Peyer's patch (tissue), 4 donors: Measurements from ENCODE around the gene PEX16. TPM values are rescaled to one million over a fixed set of nuclear protein-coding genes. Genes with fewer than 3 reads are reported as not detected.

Experiments
- DNase-seq, 3 donors: peaks; one replicate each; pipeline ENCODE4 v3.0.0-alpha.2; 2017 to 2019
- H3K27ac ChIP-seq, 4 donors: fragments of 200-600 bp; sonication (generic); one replicate each; pipeline ENCODE4 v1.5.1; 2016 to 2019
- H3K27me3 ChIP-seq, 2 donors: fragments of 200-600 bp; sonication (generic); one replicate each; pipeline ENCODE4 v1.5.1; 2019
- H3K36me3 ChIP-seq, 3 donors: fragments of 200-600 bp; sonication (generic); one replicate each; pipeline ENCODE4 v1.5.1; 2016 to 2019
- H3K4me1 ChIP-seq, 4 donors: fragments of 200-600 bp; sonication (generic); one replicate each; pipeline ENCODE4 v1.5.1; 2016 to 2019
- H3K4me3 ChIP-seq, 4 donors: fragments of 200-600 bp; sonication (generic); 1 replicate in 3 of 4; 2 replicates in 1 of 4; pipeline ENCODE4 v1.5.1; 2016 to 2019; ENCODE audit warnings: mild to moderate bottlenecking in 1 of 4
- H3K9me3 ChIP-seq, 4 donors: fragments of 200-600 bp; sonication (generic); one replicate each; pipeline ENCODE4 v1.5.1; 2016 to 2019; ENCODE audit warnings: mild to moderate bottlenecking in 1 of 4
- POLR2A ChIP-seq, 2 donors: fragments of 450-650 bp; IDR thresholded peaks; one replicate each; pipeline ENCODE4 v1.5.1; 2017; ENCODE audit warnings: antibody characterized with exemption in 2 of 2, mild to moderate bottlenecking in 2 of 2, moderate library complexity in 2 of 2
- total RNA-seq, 4 donors: library from RNA; depleted of rRNA; stranded (reverse); fragments of >200 nt; gene quantifications; one replicate each; pipeline ENCODE4 v1.1.0, GENCODE V29; 2016
- TF ChIP-seq, protein P1 (sequence below), 6 experiments: fragments of 450-650 bp in 4 of 6; fragments of 200-600 bp in 2 of 6; sonication (generic) in 1 of 6; IDR thresholded peaks; one replicate each; pipeline ENCODE4 v1.5.1; 2017 to 2019; ENCODE audit warnings: antibody characterized with exemption in 6 of 6, mild to moderate bottlenecking in 3 of 6, moderate library complexity in 1 of 6

The PEX16 gene
- total RNA-seq, 4 donors from 2014 or later, result 46.2 to 66.8 (median 63.0) TPM

DNA sequence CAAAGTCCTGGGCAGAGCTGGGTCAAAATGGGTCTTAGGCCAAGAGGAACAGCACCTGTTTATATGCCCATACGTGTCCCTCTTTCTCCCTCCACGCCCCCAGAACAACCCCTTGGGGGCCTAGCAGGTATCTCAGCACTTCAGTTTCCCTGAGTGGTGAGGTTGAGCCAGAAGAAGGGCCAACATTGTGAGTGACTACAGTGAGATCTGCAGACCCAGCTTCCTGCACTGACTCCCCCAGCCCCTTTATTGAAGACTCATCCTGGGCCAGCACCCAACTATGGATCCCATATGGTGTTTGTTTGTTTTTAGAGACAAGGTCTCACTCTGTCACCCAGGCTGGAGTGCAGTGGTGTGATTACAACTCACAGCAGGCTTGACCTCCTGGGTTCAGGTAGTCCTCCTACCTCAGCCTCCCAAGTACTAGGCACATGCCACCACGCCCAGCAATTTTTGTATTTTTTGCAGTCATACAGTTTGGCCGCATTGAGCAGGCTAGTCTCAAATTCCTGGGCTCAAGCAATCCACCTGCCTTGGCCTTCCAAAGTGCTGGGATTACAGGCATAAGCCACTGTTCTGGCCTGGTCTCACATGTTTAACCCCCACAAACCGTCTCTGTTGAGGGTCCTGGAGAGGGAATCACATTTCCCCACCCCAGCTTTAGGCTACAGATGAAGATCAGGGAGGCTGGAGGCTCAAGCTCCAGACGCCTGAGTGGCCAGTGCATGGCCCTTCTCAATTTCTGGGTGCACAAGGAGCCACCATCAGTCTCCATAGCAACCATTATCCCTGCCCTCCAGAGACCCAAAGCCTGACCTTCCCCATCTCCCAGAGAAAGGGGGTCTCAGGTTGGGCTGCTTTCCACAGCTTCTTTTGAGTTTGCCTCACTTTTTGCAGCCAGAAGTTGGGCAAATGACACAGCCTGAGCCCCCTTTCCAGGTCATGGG, 3.1 kb upstream of the PEX16 start:
- Histone ChIP-seq H3K27ac (no peak overlapping the region), H3K9me3 (no peaks in the 10 kb centered on the region), H3K36me3 (peaks cover 0 to 4% (median 0%) of the 10 kb centered on the region in 3 donors), H3K27me3 (peaks cover 0 to 18% of the 10 kb centered on the region in 2 donors), H3K4me1 (peaks cover 3 to 32% (median 14%) of the 10 kb centered on the region in 4 donors), H3K4me3 (no peak overlapping the region)
- TF ChIP-seq, protein P1, sequence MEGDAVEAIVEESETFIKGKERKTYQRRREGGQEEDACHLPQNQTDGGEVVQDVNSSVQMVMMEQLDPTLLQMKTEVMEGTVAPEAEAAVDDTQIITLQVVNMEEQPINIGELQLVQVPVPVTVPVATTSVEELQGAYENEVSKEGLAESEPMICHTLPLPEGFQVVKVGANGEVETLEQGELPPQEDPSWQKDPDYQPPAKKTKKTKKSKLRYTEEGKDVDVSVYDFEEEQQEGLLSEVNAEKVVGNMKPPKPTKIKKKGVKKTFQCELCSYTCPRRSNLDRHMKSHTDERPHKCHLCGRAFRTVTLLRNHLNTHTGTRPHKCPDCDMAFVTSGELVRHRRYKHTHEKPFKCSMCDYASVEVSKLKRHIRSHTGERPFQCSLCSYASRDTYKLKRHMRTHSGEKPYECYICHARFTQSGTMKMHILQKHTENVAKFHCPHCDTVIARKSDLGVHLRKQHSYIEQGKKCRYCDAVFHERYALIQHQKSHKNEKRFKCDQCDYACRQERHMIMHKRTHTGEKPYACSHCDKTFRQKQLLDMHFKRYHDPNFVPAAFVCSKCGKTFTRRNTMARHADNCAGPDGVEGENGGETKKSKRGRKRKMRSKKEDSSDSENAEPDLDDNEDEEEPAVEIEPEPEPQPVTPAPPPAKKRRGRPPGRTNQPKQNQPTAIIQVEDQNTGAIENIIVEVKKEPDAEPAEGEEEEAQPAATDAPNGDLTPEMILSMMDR (IDR thresholded peaks at IDR 0.05), result no peak
- TF ChIP-seq POLR2A (IDR thresholded peaks at IDR 0.05), result no peak
- DNase-seq, result no peak

- Histone ChIP-seq H3K36me3 (peaks cover 0 to 12% (median 0%) of the 10 kb centered on the region in 3 donors), H3K27me3 (peaks cover 0 to 18% of the 10 kb centered on the region in 2 donors), H3K4me1 (peaks cover 3 to 32% (median 14%) of the 10 kb centered on the region in 4 donors), H3K9me3 (no peaks in the 10 kb centered on the region), H3K27ac (peak overlapping the region in 1 of 4 donors; percentile 89), H3K4me3 (no peak overlapping the region)
- TF ChIP-seq, protein P1 (IDR thresholded peaks at IDR 0.05), result no peak
- TF ChIP-seq POLR2A (IDR thresholded peaks at IDR 0.05), result no peak
- no peak for DNase-seq
Observed at GRCh38 chr11:45919806-45920530, 2.3 kb upstream of the PEX16 start.

DNA sequence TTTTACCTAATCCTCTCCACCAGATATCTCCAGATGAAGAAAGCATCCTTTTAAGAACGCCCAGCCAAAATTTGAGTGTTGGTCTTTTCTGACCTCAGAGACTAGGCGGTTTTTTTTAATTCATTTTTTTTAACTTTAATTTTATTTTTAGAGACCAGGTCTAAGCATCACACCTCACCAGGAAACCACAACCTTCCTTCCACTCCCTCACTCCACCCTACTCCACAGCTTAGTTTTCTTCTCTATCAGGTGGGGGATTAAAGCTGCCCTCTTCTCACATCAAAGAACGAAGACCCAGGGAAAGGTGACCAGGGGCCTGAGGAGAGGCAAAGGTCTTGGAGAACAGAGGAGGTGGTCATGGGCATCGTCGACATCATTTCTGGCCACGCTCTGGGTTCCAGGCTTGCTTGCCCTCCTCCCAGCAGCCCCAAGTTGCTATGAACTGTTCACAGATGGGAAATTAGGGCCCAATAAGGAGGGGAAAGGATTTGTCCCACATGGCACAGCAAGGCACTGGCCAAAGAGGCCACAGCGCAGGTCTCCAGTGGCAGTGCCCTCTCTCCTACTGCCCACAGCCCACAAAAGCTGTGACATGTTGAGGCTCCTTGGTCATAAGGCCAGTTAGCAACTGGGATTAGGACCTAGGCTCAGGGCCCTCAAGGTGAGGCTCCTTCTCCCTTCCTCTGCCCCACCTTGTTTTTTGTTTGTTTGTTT, 1.4 kb upstream of the PEX16 start:
- peak overlapping the region in 3 of 4 donors; percentile 87 to 89 (median 87) for H3K27ac ChIP-seq
- H3K36me3 ChIP-seq, result peaks cover 0 to 21% (median 0%) of the 10 kb centered on the region in 3 donors
- no peak for TF ChIP-seq POLR2A (IDR thresholded peaks at IDR 0.05)
- TF ChIP-seq, protein P1 (IDR thresholded peaks at IDR 0.05), result no peak
- no peaks in the 10 kb centered on the region for H3K9me3 ChIP-seq
- peak overlapping the region; percentile 75 to 95 (median 81) for H3K4me3 ChIP-seq
- DNase-seq, result peak in 1 of 3 donors; percentile 40
- H3K27me3 ChIP-seq, result peaks cover 0 to 18% of the 10 kb centered on the region in 2 donors
- peaks cover 3 to 32% (median 14%) of the 10 kb centered on the region in 4 donors for H3K4me1 ChIP-seq

GRCh38 chr11:45918331-45918941, 759 bp upstream of the PEX16 start:
- peak; percentile 86 to 92 (median 92) for DNase-seq
- TF ChIP-seq, protein P1 (IDR thresholded peaks at IDR 0.05), result no peak
- TF ChIP-seq POLR2A (IDR thresholded peaks at IDR 0.05), result peak; percentile 40 to 79
- peaks cover 0 to 28% (median 0%) of the 10 kb centered on the region in 3 donors for H3K36me3 ChIP-seq
- H3K9me3 ChIP-seq, result no peaks in the 10 kb centered on the region
- H3K4me1 ChIP-seq, result peaks cover 3 to 32% (median 14%) of the 10 kb centered on the region in 4 donors
- peak overlapping the region; percentile 75 to 95 (median 81) for H3K4me3 ChIP-seq
- H3K27ac ChIP-seq, result peak overlapping the region; percentile 87 to 97 (median 88)
- H3K27me3 ChIP-seq, result peaks cover 0 to 18% of the 10 kb centered on the region in 2 donors
